Activated T-cell treated with anti-CD3 and anti-CD28 coated beads, Interleukin-2, amount 50 U/mL, for 4 hours (primary cell): ENCODE data around the gene SIM2. TPM values are rescaled to one million over a fixed set of nuclear protein-coding genes. Genes with fewer than 3 reads are reported as not detected.
A peak's percentile ranks its signal among the peaks of the same experiment; 100 is the strongest.

Experiments used
- ATAC-seq, 2 donors: fragments of 200-7000 bp; cut with Tn5 transposase; one replicate each; pipeline ENCODE4 v1.10.0; 2021
- DNase-seq: peaks from one replicate; pipeline ENCODE4 v3.0.0-alpha.2; 2020
- H3K27me3 Mint-ChIP-seq: one replicate; pipeline ENCODE4 v1.8.0; 2021; ENCODE audit warnings: low read depth, mixed read lengths
- H3K36me3 Mint-ChIP-seq: one replicate; pipeline ENCODE4 v1.8.0; 2022; ENCODE audit warnings: mixed read lengths; ENCODE audit not compliant: insufficient read depth
- H3K4me1 Mint-ChIP-seq: one replicate; pipeline ENCODE4 v1.8.0; 2021; ENCODE audit warnings: low read depth, mixed read lengths
- H3K4me3 Mint-ChIP-seq: one replicate; pipeline ENCODE4 v1.8.0; 2021; ENCODE audit warnings: mild to moderate bottlenecking, moderate library complexity, mixed read lengths
- H3K9me3 Mint-ChIP-seq: one replicate; pipeline ENCODE4 v1.8.0; 2021; ENCODE audit warnings: mixed read lengths
- total RNA-seq, 3 donors: library from RNA; stranded (reverse); gene quantifications; one replicate each; pipeline ENCODE4 v1.2.1, GENCODE V29; 2021

The SIM2 gene
- total RNA-seq, 3 donors from 2014 or later, result 0.18 to 0.24 TPM; not detected in 1

- Mint-ChIP-seq H3K36me3 (peaks cover 6% of the 10 kb centered on the region), H3K4me3 (no peak overlapping the region), H3K4me1 (no peaks in the 10 kb centered on the region), H3K27me3 (no peaks in the 10 kb centered on the region), H3K9me3 (no peaks in the 10 kb centered on the region)
- no peak for ATAC-seq
- no peak for DNase-seq
Observed at GRCh38 chr21:36784947-36785346, 86.0 kb downstream of the SIM2 start.

GRCh38 chr21:36785615-36786014 is 86.7 kb downstream of the SIM2 start:
- H3K27me3 Mint-ChIP-seq, result no peaks in the 10 kb centered on the region
- DNase-seq (no peak), ATAC-seq (no peak)
- H3K4me1 Mint-ChIP-seq, result no peaks in the 10 kb centered on the region
- no peak overlapping the region for H3K4me3 Mint-ChIP-seq
- no peaks in the 10 kb centered on the region for H3K9me3 Mint-ChIP-seq
- peaks cover 8% of the 10 kb centered on the region for H3K36me3 Mint-ChIP-seq

GRCh38 chr21:36786186-36786585 is 87.3 kb downstream of the SIM2 start:
- H3K9me3 Mint-ChIP-seq, result no peaks in the 10 kb centered on the region
- no peak overlapping the region for H3K4me3 Mint-ChIP-seq
- H3K4me1 Mint-ChIP-seq, result no peaks in the 10 kb centered on the region
- H3K36me3 Mint-ChIP-seq, result peaks cover 14% of the 10 kb centered on the region
- DNase-seq (no peak), ATAC-seq (no peak)
- no peaks in the 10 kb centered on the region for H3K27me3 Mint-ChIP-seq

GRCh38 chr21:36788120-36788638 is 89.3 kb downstream of the SIM2 start:
- Mint-ChIP-seq H3K4me1 (no peaks in the 10 kb centered on the region), H3K9me3 (no peaks in the 10 kb centered on the region), H3K36me3 (peaks cover 15% of the 10 kb centered on the region), H3K4me3 (no peak overlapping the region), H3K27me3 (no peaks in the 10 kb centered on the region)
- ATAC-seq, result no peak
- DNase-seq, result no peak

- Mint-ChIP-seq H3K9me3 (no peaks in the 10 kb centered on the region), H3K36me3 (peaks cover 24% of the 10 kb centered on the region), H3K4me3 (no peak overlapping the region), H3K27me3 (no peaks in the 10 kb centered on the region), H3K4me1 (no peaks in the 10 kb centered on the region)
- no peak for DNase-seq
- ATAC-seq, result no peak
Observed at GRCh38 chr21:36790616-36791015, 91.7 kb downstream of the SIM2 start.

DNA sequence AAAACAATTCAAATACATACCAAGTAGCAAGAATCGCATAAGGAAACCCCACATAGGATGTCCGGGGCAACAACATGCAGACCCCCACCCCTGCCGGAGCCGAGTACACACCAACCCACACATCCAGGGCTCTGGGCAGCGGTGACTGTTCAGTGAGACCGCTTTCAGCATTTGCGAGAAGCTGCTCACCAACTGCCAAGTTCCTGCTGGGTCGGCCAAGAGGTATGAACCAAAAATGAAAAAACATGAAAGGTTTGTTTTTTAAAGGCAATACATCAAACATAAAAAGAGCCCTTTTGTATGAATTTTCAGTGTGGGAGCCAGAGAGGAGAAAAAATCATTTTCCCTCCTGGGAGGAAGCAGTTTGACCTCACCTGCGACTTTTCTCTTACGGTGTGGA is 92.3 kb downstream of the SIM2 start:
- Mint-ChIP-seq H3K4me3 (no peak overlapping the region), H3K9me3 (no peaks in the 10 kb centered on the region), H3K36me3 (peaks cover 27% of the 10 kb centered on the region), H3K4me1 (no peaks in the 10 kb centered on the region), H3K27me3 (no peaks in the 10 kb centered on the region)
- ATAC-seq, result no peak
- no peak for DNase-seq

DNA sequence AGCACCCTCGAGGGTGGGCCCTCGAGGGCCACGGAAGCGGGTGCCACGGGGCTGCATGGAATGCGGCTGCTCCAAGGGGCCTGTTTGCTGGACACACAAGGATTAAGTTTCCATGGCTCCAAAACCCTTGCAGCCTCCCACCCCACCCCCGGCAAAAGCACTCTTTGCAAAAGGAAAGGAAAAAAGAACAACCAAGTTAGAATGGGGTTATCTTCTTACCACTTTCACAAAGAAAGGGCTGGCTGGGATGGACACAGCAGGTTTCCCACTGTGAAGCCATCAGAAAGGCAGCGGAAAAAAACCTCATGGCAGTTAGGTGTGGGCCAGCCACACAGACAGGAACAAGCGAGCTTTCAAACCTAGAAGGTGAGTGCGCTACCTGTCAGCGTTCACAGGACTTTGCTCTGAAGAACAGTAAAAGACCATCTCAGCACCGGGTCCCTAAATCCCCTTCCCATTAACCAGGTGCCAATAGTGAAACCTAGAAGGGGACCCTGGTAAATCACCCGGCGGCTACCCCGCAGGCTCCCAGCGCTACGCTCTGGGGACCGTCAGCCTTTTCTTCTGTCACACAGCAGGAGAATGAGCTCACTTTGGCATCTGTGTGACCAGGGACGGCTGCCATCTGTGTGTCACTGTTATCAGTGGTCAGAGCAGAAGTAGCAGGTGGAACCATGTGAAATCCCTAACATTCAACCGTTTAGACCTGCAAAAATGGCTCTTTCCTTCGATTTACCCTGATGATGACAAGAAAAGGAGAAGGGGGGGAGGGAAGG is 93.0 kb downstream of the SIM2 start:
- Mint-ChIP-seq H3K36me3 (peaks cover 26% of the 10 kb centered on the region), H3K9me3 (peaks cover under 1% of the 10 kb centered on the region), H3K4me3 (no peak overlapping the region), H3K27me3 (no peaks in the 10 kb centered on the region), H3K4me1 (no peaks in the 10 kb centered on the region)
- DNase-seq, result no peak
- ATAC-seq, result no peak

DNA sequence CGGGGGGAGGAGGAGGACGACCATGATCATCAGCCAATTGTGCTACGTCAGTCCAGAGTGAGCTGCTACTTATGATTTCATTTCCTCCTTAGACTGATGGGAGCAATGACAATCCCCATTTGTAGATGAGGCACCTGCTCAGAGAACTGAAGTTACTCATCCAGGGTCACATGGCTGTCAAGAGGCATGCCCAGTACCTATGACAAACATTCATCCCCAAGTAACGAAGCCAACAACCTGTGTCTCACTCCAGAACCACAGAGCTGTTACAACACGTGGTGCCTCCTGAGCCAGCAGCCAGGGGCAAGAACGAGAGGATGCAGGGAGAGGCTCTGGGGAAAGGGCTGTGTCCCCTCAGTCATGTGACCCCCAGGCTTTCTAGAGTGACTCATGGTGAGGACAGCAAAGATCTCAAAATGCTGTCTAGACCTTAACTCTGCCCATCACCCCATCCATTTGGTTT is 93.6 kb downstream of the SIM2 start:
- H3K27me3 Mint-ChIP-seq, result no peaks in the 10 kb centered on the region
- peaks cover 27% of the 10 kb centered on the region for H3K36me3 Mint-ChIP-seq
- DNase-seq, result no peak
- no peaks in the 10 kb centered on the region for H3K4me1 Mint-ChIP-seq
- no peak overlapping the region for H3K4me3 Mint-ChIP-seq
- peaks cover 4% of the 10 kb centered on the region for H3K9me3 Mint-ChIP-seq
- peak; percentile 46 to 63 for ATAC-seq

DNA sequence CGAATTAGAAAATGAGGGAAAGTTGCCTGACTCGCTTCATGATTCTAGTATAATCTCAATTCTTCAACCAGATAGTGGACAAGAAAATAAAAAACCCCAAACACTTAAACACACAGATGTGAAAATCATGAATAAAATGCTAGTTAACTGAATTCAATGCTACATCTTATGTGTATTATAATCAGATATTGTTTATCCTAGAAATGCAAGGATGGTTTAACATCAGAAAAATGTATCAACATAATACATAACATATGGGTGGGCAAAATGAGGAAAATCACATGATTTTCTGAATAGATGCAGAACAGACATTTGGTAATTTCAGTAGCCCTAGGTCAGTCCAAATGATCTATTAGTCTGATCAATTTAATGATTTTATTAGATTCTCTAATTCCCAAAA is 97.2 kb downstream of the SIM2 start:
- no peak for DNase-seq
- H3K27me3 Mint-ChIP-seq, result no peaks in the 10 kb centered on the region
- H3K4me1 Mint-ChIP-seq, result no peaks in the 10 kb centered on the region
- peaks cover 30% of the 10 kb centered on the region for H3K9me3 Mint-ChIP-seq
- ATAC-seq, result no peak
- peaks cover 37% of the 10 kb centered on the region for H3K36me3 Mint-ChIP-seq
- no peak overlapping the region for H3K4me3 Mint-ChIP-seq

GRCh38 chr21:36798491-36798890 is 99.6 kb downstream of the SIM2 start:
- H3K4me1 Mint-ChIP-seq, result no peaks in the 10 kb centered on the region
- ATAC-seq, result no peak
- H3K4me3 Mint-ChIP-seq, result no peak overlapping the region
- no peaks in the 10 kb centered on the region for H3K27me3 Mint-ChIP-seq
- peaks cover 30% of the 10 kb centered on the region for H3K9me3 Mint-ChIP-seq
- H3K36me3 Mint-ChIP-seq, result peaks cover 44% of the 10 kb centered on the region
- no peak for DNase-seq

Other genes with a start within 250 kb of the SIM2 start
- not detected for gene CLDN14, start 219.0 kb upstream of the SIM2 start, total RNA-seq